Measurements from ENCODE around the gene IL3RA.
"Not testable (repeated sequence)": the region's sequence is repeated elsewhere in the genome, so short reads cannot be mapped to it uniquely, and the experiment has no call there.

IL3RA gene

DNA sequence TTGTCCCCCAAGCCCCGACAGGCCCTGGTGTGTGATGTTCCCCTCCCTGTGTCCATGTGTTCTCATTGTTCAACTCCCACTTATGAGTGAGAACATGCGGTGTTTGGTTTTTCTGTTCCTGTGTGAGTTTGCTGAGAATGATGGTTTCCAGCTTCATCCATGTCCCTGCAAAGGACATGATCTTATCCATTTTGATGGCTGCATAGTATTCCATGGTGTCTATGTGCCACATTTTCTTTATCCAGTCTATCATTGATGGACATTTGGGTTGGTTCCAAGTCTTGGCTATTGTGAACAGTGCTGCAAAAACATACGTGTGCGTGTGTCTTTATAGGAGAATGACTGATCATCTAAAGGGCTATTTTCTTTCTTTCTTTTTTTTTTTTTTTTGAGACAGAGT, 4.2 kb upstream of the IL3RA start:
- FAIRE-seq: not testable (repeated sequence)

DNA sequence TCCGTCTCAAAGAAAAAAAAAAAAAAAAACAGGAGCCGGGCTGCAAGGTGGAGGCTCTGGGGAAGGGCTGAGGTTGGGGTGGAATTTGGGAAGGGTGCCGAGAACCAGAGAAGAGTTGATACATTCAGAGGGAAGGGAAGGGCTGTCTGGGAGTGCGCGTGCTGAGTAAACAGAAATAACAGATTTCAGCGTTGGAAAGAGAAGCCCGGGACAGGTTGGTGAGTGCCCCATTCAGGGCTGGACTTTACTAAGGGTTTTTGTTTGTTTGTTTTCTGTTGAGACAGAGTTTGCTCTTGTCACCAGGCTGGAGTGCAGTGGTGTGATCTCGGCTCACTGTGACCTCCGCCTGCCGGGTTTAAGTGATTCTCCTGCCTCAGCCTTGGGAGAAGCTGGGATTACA, 1.7 kb upstream of the IL3RA start:
- no peak for FAIRE-seq

DNA sequence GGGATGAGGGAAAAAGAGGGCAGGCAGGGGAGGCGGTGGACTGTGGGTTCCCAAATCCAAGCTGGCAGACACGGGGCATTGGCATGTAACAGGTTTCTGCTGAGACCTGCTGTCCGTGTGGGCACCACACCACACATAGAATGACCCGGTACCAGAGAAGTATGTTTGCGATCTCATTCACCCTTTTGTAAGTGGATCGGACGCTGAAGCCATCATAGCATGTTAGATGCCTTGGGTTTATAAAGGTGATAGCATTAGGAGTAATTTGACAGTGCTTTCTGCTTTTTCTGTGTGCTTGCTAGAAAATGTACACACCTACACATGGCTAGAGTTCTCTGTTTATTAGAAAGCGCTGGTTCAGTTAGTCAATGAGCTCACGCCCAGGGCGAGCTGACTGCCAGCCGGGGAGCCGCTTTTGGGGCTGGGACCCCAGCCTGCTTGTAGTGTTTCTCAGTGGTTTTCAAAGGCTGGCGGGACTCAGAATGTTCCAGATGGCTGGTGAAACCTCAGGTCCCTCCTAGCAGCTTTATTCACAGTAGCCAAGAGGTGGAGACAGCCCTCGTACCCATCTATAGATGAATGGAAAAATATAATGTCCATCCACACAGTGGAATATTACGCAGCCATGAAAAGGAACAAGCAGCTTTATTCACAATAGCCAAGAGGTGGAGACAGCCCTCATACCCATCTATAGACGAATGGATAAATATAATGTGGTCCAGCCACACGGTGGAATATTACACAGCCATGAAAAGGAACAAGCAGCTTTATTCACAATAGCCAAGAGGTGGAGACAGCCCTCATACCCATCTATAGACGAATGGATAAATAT, 579 bp downstream of the IL3RA start:
- no peak for FAIRE-seq

- FAIRE-seq: no peak
These were observed 5.1 kb downstream of the IL3RA start for GRCh38 chrX:1341545-1342184.

DNA sequence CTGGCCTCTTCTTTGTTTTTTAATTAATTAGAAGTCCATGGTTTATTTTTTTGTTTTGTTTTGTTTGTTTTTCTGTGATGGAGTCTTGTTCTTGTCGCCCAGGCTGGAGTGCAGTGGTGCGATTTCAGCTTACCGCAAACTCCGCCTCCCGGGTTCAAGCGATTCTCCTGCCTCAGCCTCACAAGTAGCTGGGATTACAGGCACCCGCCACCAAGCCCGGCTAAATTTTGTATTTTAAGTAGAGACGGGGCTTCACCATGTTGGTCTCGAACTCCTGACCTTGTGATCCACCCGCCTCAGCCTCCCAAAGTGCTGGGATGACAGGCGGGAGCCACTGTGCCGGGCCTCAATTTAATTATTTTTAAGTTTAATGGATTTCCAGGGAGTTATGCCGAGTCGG, 13.0 kb downstream of the IL3RA start:
- not testable (repeated sequence) for FAIRE-seq

GRCh38 chrX:1351981-1352714, 15.6 kb downstream of the IL3RA start:
- no peak for FAIRE-seq

GRCh38 chrX:1354036-1355019, 17.7 kb downstream of the IL3RA start:
- FAIRE-seq: no peak

DNA sequence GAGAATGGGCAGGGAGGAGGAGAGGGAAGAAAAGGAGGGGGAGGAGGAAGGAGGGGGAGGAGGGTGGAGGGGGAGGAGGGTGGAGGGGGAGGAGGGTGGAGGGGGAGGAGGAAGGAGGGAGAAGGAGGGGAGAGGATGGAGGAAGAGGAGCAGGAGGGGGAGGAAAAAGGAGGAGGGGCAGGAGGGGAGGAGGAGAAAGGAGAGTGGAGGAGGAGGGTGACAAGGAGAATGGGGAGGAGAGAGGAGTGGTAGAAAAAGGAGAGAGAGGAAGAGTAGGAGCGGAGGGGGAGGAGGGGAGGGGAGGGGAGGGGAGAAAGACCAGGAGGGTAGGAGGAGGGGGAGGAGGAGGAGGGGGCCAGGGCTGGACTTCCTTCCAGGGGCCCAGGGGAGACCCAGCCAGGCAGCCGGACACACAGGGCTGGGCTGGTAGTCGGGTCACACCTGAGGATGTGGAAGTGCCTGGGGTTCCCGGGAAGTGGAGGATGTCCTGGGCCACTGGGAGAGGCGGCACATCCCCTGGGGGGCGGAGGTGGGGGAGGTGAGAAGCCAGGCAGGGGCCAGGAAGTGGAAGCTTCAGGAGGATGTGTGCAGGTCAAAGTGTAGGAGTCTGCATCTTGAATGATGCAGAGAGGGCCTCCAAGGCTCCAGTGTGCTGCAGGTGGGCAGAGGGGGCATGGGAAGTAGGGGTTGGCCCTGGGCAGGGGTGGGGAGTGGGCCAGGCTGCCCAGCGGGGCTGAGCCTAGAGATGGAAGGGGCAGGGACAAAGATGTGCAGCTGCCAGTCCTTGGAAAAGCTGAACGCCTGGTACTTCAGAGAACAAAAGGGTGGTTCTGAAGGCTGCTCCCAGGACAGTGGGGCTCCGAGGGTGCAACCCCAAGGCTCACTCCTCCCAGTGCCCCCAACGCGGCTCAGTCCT, 18.8 kb downstream of the IL3RA start:
- FAIRE-seq: no peak

- FAIRE-seq: no peak
These were observed 21.4 kb downstream of the IL3RA start for GRCh38 chrX:1357993-1358392.

GRCh38 chrX:1358793-1359476, 22.4 kb downstream of the IL3RA start:
- FAIRE-seq: no peak

GRCh38 chrX:1359477-1359873, 22.9 kb downstream of the IL3RA start:
- FAIRE-seq: no peak

DNA sequence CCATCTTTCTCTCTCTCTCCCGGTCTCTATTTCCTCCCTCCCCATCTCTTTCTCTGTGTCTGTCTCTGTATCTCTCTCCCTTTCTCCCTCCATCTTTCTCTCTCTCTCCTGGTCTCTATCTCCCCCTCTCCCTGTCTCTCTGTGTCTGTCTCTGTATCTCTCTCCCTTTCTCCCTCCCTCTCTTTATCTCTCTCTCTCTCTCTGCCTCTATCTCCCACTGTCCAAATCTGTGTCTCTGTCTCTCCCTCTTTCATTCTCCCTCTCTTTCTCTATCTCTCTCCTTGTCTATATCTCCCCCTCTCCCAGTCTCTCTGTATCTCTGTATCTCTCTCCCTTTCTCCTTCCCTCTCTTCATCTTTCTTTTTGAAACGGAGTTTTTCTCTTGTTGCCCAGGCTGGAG, 23.6 kb downstream of the IL3RA start:
- FAIRE-seq: no peak

DNA sequence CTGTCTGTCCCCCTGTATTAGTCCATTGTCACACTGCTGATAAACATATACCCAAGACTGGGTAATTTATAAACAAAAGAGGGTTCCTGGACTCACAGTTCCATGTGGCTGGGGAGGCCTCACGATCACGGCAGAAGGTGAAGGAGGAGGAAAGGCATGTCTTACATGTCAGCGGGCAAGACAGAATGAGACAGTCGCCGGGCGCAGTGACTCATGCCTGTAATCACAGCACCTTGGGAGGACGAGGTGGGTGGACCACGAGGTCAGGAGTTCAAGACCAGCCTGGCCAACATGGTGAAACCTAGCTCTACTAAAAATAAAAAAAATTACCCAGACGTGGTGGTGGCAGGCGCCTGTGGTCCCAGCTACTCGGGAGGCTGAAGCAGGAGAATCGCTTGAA, 24.7 kb downstream of the IL3RA start:
- no peak for FAIRE-seq

GRCh38 chrX:1361910-1362309, 25.3 kb downstream of the IL3RA start:
- no peak for FAIRE-seq

DNA sequence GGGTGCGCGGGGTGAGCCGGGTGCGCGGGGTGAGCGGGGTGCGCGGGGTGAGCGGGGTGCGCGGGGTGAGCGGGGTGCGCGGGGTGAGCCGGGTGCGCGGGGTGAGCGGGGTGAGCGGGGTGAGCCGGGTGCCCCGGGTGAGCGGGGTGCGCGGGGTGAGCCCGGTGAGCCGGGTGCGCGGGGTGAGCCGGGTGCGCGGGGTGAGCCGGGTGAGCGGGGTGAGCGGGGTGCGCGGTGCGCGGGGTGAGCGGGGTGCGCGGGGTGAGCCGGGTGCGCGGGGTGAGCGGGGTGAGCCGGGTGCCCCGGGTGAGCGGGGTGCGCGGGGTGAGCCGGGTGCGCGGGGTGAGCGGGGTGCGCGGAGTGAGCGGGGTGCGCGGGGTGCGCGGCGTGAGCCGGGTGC, 29.8 kb downstream of the IL3RA start:
- FAIRE-seq: not testable (repeated sequence)

- no peak for FAIRE-seq
These were observed 31.8 kb downstream of the IL3RA start for GRCh38 chrX:1368385-1368698.

DNA sequence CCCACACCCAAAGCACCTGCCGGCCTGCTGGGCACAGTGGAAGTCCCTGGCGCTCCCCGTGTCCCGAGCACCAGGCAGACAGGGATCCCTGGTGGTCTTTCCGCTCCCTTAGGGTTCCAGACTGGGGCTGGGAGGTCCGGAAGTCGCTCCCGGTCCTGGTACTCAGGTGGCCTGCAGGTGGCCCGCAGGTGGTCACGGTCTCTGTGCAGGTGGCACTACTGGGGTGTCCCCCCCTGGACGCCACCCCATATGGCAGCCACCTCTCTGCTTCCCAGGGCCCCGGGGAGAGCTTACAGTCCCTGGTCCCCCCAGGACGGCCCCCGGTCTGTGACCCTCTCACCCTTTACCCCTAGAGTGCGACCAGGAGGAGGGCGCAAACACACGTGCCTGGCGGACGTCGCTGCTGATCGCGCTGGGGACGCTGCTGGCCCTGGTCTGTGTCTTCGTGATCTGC, 41.7 kb downstream of the IL3RA start:
- FAIRE-seq: no peak

DNA sequence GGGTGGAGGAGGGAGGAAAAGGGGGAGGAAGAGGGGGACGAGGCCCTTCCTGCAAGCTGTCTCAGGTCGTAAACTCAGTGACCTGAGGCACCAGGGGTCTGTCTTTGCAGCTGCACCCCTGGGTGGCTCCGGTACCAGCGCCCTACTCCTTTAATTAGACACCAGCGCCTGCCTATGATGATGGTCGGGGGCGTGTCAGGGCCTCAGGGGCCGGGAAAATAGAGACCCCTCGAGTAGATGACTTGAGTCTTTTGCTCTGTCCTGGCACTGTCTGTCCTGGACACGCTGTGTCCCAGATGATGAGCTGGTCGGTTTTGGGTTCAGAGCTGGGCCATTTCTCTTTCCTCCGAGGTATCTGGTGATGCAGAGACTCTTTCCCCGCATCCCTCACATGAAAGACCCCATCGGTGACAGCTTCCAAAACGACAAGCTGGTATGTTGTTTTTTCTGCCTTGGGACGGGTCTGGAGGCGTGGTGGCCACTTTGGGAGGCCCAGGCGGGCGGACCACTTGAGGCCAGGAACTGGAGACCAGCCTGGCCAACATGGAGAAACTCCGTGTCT, 44.2 kb downstream of the IL3RA start:
- no peak for FAIRE-seq

GRCh38 chrX:1384658-1385252, 48.2 kb downstream of the IL3RA start:
- no peak for FAIRE-seq

Measured in A204.1 (cell line).